GM12878 (cell line): ENCODE results near the gene CALML5.

Source experiments
- BCL11A ChIP-seq: IDR thresholded peaks from 2 replicates; pipeline ENCODE4 v1.6.1; 2011; ENCODE audit warnings: low read depth, low read length
- PAX8 ChIP-seq: fragments of 450-650 bp; IDR thresholded peaks from 2 replicates; pipeline ENCODE4 v1.6.1; 2017; ENCODE audit warnings: mild to moderate bottlenecking, moderate library complexity
- POLR2A ChIP-seq: IDR thresholded peaks from 2 replicates; pipeline ENCODE4 v1.6.1; 2011; ENCODE audit warnings: low read depth, mild to moderate bottlenecking, low read length
- POLR2AphosphoS5 ChIP-seq: IDR thresholded peaks from 2 replicates; pipeline ENCODE4 v1.6.1; 2011; ENCODE audit warnings: mild to moderate bottlenecking, low read length, inconsistent platforms
- SREBF1 ChIP-seq: IDR thresholded peaks from 2 replicates; pipeline ENCODE4 v1.6.1; 2012; ENCODE audit warnings: mild to moderate bottlenecking, low read length
- TBL1XR1 ChIP-seq: IDR thresholded peaks from 2 replicates; pipeline ENCODE4 v1.6.1; 2012; ENCODE audit warnings: low read depth, low read length, improper control_type of control experiment
- ZNF274 ChIP-seq: IDR thresholded peaks from one replicate; pipeline ENCODE4 v1.8.0; 2011; ENCODE audit not compliant: insufficient read length, insufficient read depth
- TF ChIP-seq, protein P1 (sequence below), 3 experiments: IDR thresholded peaks in 2 of 3; conservative IDR thresholded peaks in 1 of 3; 2 replicates each; pipeline ENCODE4 v1.5.1; 2011; ENCODE audit warnings: low read depth in 3 of 3, low read length in 3 of 3, mild to moderate bottlenecking in 3 of 3, control low read depth in 2 of 3, moderate library complexity in 2 of 3, inconsistent platforms in 1 of 3, mixed read lengths in 1 of 3; ENCODE audit not compliant: control insufficient read depth in 2 of 3, insufficient read depth in 1 of 3; ENCODE audit errors: extremely low read depth in 1 of 3

DNA sequence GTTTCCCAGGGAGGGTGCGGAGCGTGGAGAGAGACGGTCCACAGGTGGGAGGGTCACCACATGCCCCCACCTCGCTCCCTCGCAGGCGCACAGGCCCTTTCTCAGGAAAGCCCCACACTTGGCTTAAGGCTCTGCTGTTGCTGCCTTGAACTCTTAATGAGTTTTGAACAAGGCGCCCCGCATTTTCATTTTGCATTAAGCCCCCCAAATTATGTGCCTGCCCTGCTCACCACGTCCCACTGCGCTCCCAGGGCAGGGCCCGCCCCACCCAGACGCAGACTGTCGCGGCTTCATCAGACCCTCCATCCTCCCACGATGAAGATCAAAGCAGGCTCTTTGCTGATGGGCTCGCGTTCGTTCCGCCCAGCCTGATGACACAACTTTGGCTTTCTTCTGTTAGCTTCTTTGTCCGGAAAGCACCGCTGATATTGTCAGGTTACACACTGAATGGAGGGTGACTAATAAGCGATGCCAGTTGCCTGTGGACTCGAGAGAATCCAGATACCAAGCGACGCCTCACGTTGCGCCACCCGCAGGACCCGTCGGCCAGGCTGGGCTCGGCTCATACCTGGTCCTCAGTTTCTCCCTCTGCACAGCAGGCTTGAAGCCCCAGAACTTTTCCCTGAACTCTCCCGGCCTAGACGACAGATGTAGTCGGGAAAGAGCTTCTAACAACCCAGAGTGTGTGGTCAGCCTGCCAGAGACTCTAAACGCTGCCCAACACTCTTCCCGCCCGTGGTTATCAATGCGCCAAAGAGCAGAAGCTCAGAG, 34.9 kb upstream of the CALML5 start:
- TF ChIP-seq TBL1XR1 (no peak), PAX8 (no peak), POLR2A (no peak), BCL11A (no peak), ZNF274 (no peak), SREBF1 (no peak), POLR2AphosphoS5 (no peak)
- TF ChIP-seq, protein P1, sequence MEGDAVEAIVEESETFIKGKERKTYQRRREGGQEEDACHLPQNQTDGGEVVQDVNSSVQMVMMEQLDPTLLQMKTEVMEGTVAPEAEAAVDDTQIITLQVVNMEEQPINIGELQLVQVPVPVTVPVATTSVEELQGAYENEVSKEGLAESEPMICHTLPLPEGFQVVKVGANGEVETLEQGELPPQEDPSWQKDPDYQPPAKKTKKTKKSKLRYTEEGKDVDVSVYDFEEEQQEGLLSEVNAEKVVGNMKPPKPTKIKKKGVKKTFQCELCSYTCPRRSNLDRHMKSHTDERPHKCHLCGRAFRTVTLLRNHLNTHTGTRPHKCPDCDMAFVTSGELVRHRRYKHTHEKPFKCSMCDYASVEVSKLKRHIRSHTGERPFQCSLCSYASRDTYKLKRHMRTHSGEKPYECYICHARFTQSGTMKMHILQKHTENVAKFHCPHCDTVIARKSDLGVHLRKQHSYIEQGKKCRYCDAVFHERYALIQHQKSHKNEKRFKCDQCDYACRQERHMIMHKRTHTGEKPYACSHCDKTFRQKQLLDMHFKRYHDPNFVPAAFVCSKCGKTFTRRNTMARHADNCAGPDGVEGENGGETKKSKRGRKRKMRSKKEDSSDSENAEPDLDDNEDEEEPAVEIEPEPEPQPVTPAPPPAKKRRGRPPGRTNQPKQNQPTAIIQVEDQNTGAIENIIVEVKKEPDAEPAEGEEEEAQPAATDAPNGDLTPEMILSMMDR (IDR thresholded peaks at IDR 0.05 in 2 of 3, conservative IDR thresholded peaks at IDR 0.05 in 1 of 3; ENCODE audit: control insufficient read depth in 2 of 3, extremely low read depth in 1 of 3, insufficient read depth in 1 of 3, low read depth in 3 of 3, low read length in 3 of 3), result no peak
